ENCODE data around the gene TMEM45A. TPM values are rescaled to one million over a fixed set of nuclear protein-coding genes. Genes with fewer than 3 reads are reported as not detected.

The TMEM45A gene
- total and polyA plus RNA-seq, 2 donors (not counting 3 experiments of a cell fraction or from before 2014, with no cell fraction given) = 5.6 to 8.6 TPM

GRCh38 chr3:100535610-100535943 lies 43.2 kb downstream of the TMEM45A start:
- TF ChIP-seq MAX (IDR thresholded peaks at IDR 0.05; ENCODE audit: insufficient read depth, insufficient read length) = no peak
- TF ChIP-seq CTCF (IDR thresholded peaks at IDR 0.05; ENCODE audit: extremely low read depth in 1 of 2, insufficient read depth in 1 of 2, low read depth in 1 of 2, low read length in 2 of 2) = no peak
- TF ChIP-seq MYC (IDR thresholded peaks at IDR 0.05; ENCODE audit: low read depth, low read length) = no peak
- no peak for TF ChIP-seq FOS (IDR thresholded peaks at IDR 0.05; ENCODE audit: borderline replicate concordance, insufficient read depth, low read length)
- no peak for DNase-seq (ENCODE audit: low read depth, low spot score)
- H3K79me2 ChIP-seq (ENCODE audit: control insufficient read depth, insufficient read depth, low read length) = no peaks in the 10 kb centered on the region
- no peaks in the 10 kb centered on the region for H3K4me1 ChIP-seq (ENCODE audit: control insufficient read depth, extremely low read depth, insufficient read depth, low read length)
- H3K9me3 ChIP-seq (replicated peaks; ENCODE audit: control insufficient read depth, insufficient read depth, low read length) = no peaks in the 10 kb centered on the region
- no peak overlapping the region for H3K27ac ChIP-seq (ENCODE audit: insufficient read depth, low read depth, low read length)
- H3K27me3 ChIP-seq (ENCODE audit: control insufficient read depth in 2 of 2, insufficient read depth in 2 of 2, low read length in 2 of 2) = no peaks in the 10 kb centered on the region
- dilution Hi-C loops (cut with MboI; ENCODE audit: extremely low pct_ligation_motif_present, low sequenced_read_pairs) (no loop called here), intact Hi-C loops (cut with micrococcal nuclease) (no loop called here)
- H3K9me1 ChIP-seq (replicated peaks; ENCODE audit: control insufficient read depth, extremely low read depth, insufficient read depth, low read length) = no peaks in the 10 kb centered on the region
- no peak overlapping the region for H3K4me2 ChIP-seq (ENCODE audit: insufficient read depth, low read length)
- no peak for FAIRE-seq
- CTCF ChIA-PET = no interaction called here
- no TSS peak for BruUV-seq (replicated peaks)
- H2AFZ ChIP-seq (ENCODE audit: low read depth, low read length) = no peak overlapping the region
- H3K9ac ChIP-seq (replicated peaks; ENCODE audit: extremely low read depth, insufficient read depth, low read length) = no peak overlapping the region
- POLR2A ChIA-PET = no interaction called here
- H3K4me3 ChIP-seq (replicated peaks in 1 of 3; ENCODE audit: insufficient read depth in 1 of 3, low read depth in 1 of 3, low read length in 3 of 3) = no peak overlapping the region
- H3K36me3 ChIP-seq (ENCODE audit: control insufficient read depth in 2 of 2, extremely low read depth in 1 of 2, insufficient read depth in 2 of 2, low read length in 2 of 2) = no peaks in the 10 kb centered on the region
- H4K20me1 ChIP-seq (replicated peaks; ENCODE audit: control insufficient read depth, extremely low read depth, insufficient read depth, low read length) = no peaks in the 10 kb centered on the region

- H3K27me3 ChIP-seq (ENCODE audit: control insufficient read depth in 2 of 2, insufficient read depth in 2 of 2, low read length in 2 of 2) = no peaks in the 10 kb centered on the region
- no peaks in the 10 kb centered on the region for H3K36me3 ChIP-seq (ENCODE audit: control insufficient read depth in 2 of 2, extremely low read depth in 1 of 2, insufficient read depth in 2 of 2, low read length in 2 of 2)
- intact Hi-C loops (cut with micrococcal nuclease) (no loop called here), dilution Hi-C loops (cut with MboI; ENCODE audit: extremely low pct_ligation_motif_present, low sequenced_read_pairs) (no loop called here)
- H3K9me3 ChIP-seq (replicated peaks; ENCODE audit: control insufficient read depth, insufficient read depth, low read length) = no peaks in the 10 kb centered on the region
- no peak overlapping the region for H3K27ac ChIP-seq (ENCODE audit: insufficient read depth, low read depth, low read length)
- no peaks in the 10 kb centered on the region for H3K9me1 ChIP-seq (replicated peaks; ENCODE audit: control insufficient read depth, extremely low read depth, insufficient read depth, low read length)
- FAIRE-seq (no peak), DNase-seq (ENCODE audit: low read depth, low spot score) (no peak)
- H3K4me1 ChIP-seq (ENCODE audit: control insufficient read depth, extremely low read depth, insufficient read depth, low read length) = no peaks in the 10 kb centered on the region
- H3K79me2 ChIP-seq (ENCODE audit: control insufficient read depth, insufficient read depth, low read length) = no peaks in the 10 kb centered on the region
- no peak overlapping the region for H3K4me3 ChIP-seq (replicated peaks in 1 of 3; ENCODE audit: insufficient read depth in 1 of 3, low read depth in 1 of 3, low read length in 3 of 3)
- ChIA-PET POLR2A (no interaction called here), CTCF (no interaction called here)
- no peak overlapping the region for H3K9ac ChIP-seq (replicated peaks; ENCODE audit: extremely low read depth, insufficient read depth, low read length)
- TF ChIP-seq MYC (IDR thresholded peaks at IDR 0.05; ENCODE audit: low read depth, low read length) (no peak), FOS (IDR thresholded peaks at IDR 0.05; ENCODE audit: borderline replicate concordance, insufficient read depth, low read length) (no peak), GATA2 (IDR thresholded peaks at IDR 0.05; ENCODE audit: insufficient read depth, insufficient read length, low read depth, low read length) (no peak), JUN (IDR thresholded peaks at IDR 0.05; ENCODE audit: borderline replicate concordance, insufficient read depth, insufficient read length, low read depth) (no peak), MAX (IDR thresholded peaks at IDR 0.05; ENCODE audit: insufficient read depth, insufficient read length) (no peak), POLR2AphosphoS5 (IDR thresholded peaks at IDR 0.05; ENCODE audit: insufficient read depth, low read depth, low read length) (no peak), POLR2A (IDR thresholded peaks at IDR 0.05; ENCODE audit: low read depth, low read length) (no peak), CTCF (IDR thresholded peaks at IDR 0.05; ENCODE audit: extremely low read depth in 1 of 2, insufficient read depth in 1 of 2, low read depth in 1 of 2, low read length in 2 of 2) (no peak), EZH2 (IDR thresholded peaks at IDR 0.05; ENCODE audit: borderline replicate concordance, low read depth, low read length, severe bottlenecking) (no peak)
- H4K20me1 ChIP-seq (replicated peaks; ENCODE audit: control insufficient read depth, extremely low read depth, insufficient read depth, low read length) = no peaks in the 10 kb centered on the region
- H2AFZ ChIP-seq (ENCODE audit: low read depth, low read length) = no peak overlapping the region
- H3K4me2 ChIP-seq (ENCODE audit: insufficient read depth, low read length) = no peak overlapping the region
- BruUV-seq (replicated peaks) = no TSS peak
Observed at GRCh38 chr3:100536093-100536492, 43.7 kb downstream of the TMEM45A start.
